D721Med (cell line): ENCODE measurements around the gene HRAS.

Experiments
- DNase-seq: peaks from one replicate; pipeline ENCODE4 v3.0.0; 2011; ENCODE audit warnings: low spot score; ENCODE audit not compliant: insufficient read length
- FAIRE-seq: peaks from 2 replicates; lab custom pipeline; 2011; peaks lifted over from hg19 to GRCh38; lab: Jason Lieb, UNC
- TF ChIP-seq, protein P1 (sequence below): IDR thresholded peaks from 2 replicates; pipeline ENCODE4 v1.5.1; 2012; ENCODE audit warnings: mild to moderate bottlenecking, control low read depth; ENCODE audit not compliant: insufficient read depth; ENCODE audit errors: missing control alignments

Gene HRAS

DNA sequence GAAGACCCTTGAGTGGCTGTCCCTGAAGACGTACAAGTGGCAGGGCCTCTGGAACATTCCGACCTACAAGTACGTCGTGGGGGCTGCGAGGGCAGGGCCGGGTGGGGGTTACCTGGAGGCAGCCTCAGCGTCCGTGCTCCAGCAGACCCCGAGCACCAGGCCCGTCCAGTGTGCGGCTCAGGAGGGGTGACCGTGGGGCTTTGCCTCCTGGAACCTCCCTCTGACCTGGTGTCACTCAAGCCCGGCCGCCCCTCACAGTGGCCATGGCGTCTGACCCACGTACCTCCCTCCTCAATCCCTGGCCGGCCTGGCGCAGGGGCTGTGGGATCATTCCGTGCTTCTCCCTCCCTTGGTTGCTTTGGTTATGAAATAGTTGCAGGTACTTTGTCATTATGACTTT, 46.8 kb downstream of the HRAS start:
- DNase-seq (no peak), FAIRE-seq (no peak)
- TF ChIP-seq, protein P1, sequence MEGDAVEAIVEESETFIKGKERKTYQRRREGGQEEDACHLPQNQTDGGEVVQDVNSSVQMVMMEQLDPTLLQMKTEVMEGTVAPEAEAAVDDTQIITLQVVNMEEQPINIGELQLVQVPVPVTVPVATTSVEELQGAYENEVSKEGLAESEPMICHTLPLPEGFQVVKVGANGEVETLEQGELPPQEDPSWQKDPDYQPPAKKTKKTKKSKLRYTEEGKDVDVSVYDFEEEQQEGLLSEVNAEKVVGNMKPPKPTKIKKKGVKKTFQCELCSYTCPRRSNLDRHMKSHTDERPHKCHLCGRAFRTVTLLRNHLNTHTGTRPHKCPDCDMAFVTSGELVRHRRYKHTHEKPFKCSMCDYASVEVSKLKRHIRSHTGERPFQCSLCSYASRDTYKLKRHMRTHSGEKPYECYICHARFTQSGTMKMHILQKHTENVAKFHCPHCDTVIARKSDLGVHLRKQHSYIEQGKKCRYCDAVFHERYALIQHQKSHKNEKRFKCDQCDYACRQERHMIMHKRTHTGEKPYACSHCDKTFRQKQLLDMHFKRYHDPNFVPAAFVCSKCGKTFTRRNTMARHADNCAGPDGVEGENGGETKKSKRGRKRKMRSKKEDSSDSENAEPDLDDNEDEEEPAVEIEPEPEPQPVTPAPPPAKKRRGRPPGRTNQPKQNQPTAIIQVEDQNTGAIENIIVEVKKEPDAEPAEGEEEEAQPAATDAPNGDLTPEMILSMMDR: no peak

DNA sequence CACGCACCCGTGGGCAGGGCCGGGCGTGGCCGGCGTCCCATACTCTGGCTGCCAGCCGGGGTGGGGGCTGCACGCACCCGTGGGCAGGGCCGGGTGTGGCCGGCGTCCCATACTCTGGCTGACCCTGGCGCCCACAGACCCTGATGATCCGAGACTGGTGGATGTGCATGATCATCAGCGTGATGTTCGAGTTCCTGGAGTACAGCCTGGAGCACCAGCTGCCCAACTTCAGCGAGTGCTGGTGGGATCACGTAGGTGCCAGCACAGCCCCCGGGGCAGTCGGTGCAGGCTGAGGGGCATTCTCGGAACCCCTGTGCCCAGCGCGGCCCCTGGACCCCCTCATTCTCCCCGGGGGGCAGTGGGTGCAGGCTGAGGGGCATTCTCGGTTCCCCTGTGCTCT, 47.3 kb downstream of the HRAS start:
- FAIRE-seq (no peak), DNase-seq (no peak)
- TF ChIP-seq, protein P1: no peak

DNA sequence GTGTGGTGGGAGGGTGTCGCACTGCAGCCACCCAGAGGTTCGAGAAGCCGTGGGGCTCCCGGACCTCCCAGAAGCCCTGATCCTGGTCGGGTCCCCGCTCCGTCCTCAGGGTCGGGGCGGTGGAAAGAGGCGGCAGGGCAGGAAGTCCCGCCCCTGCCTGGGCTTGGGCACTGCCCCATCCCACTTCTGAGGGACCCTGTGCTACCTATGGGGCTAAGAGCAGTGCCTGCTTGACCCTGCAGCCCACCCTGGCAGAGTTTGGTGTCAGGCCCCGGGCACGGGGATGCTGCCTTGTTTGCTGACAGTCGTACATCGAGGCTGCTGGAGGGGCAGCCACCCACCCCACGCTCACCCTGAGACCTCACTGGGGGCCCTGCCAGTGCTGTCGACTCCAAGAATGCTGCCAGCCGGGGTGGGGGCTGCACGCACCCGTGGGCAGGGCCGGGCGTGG, 47.8 kb downstream of the HRAS start:
- FAIRE-seq: no peak
- DNase-seq: no peak
- TF ChIP-seq, protein P1: no peak

DNA sequence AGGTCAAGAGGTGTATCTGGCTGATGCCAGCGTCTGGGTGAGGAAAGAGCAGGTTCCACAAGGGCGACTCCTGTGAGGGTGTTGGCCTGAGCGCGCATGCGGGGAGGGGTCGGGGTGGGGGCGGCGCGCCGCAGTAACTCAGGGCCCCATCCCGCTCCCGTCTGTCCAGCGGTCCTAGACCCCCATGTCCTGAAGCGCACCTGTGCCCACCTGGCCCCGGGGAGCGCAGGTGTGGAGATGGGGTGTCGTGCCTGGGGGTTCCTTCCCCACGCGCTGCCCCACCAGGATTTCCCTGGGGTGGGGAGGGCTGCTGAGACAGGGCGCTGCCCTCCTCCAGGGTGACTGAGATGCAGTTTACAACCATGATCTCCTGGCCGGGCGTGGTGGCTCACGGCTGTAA, 49.2 kb downstream of the HRAS start:
- TF ChIP-seq, protein P1: no peak
- DNase-seq (no peak), FAIRE-seq (no peak)

DNA sequence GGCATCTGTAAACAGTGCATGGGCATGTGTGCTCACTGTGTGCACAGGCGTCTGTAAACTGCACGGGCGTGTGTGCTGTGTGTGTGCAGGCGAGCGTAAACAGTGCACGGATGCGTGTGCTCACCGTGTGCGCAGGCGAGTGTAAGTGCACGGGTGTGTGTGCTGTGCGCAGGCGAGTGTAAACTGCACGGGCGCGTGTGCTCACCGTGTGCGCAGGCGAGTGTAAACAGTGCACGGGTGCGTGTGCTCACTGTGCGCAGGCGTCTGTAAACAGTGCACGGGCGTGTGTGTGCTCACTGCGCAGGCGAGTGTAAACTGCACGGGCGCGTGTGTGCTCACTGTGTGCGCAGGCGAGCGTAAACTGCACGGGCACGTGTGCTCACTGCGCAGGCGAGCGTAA, 50.8 kb downstream of the HRAS start:
- FAIRE-seq (no peak), DNase-seq (no peak)
- TF ChIP-seq, protein P1: no peak
